ENCODE results near the gene TLK2.
"Not testable (repeated sequence)": the region's sequence is repeated elsewhere in the genome, so short reads cannot be mapped to it uniquely, and the experiment has no call there.

Gene TLK2

GRCh38 chr17:62558941-62559340 lies 80.3 kb downstream of the TLK2 start:
- H3K4me3 ChIP-seq (ENCODE audit: low read length), result not testable (repeated sequence)

- not testable (repeated sequence) for H3K4me3 ChIP-seq (ENCODE audit: low read length)
Observed at GRCh38 chr17:62560971-62561370, 82.3 kb downstream of the TLK2 start.

DNA sequence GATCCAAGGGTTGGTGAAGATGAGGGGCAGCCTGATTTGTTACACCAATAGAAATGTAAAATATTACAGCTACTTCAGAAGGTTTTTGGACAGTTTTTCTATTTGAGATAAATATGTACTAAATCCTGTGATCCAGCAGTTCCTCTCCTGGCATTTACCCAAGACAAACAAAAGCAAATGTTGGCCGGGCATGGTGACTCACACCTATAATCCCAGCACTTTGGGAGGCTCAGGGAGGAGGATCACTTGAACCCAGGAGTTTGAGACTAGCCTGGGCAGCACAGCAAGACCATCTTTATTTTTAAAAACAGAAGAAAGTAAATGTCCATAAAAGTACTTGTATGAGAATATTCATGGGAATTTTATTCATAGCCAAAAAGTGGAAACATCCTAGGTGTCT lies 84.0 kb downstream of the TLK2 start:
- no peak overlapping the region for H3K4me3 ChIP-seq (ENCODE audit: low read length)
- no peak for TF ChIP-seq ZNF274 (IDR thresholded peaks at IDR 0.05; ENCODE audit: low read depth, low read length)

DNA sequence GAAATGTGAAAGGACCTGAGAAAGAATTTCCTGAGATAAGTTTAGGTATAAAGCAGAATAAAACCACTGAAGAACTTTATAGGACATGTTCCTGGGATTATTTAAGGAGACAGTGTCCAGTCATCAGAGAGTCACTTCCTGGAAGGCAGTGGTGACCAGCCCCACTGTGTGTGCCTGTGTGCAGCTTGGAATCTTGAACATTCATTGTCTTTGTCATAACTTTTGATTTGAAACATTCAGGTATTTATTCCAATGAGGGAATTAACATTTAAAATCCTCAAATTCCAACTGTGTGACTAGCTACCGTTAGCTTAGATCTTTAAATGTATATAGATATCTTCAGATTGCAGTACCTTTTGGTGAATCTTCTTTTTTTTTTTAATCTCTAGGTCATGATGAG lies 87.2 kb downstream of the TLK2 start:
- H3K4me3 ChIP-seq (ENCODE audit: low read length), result no peak overlapping the region
- TF ChIP-seq ZNF274 (IDR thresholded peaks at IDR 0.05; ENCODE audit: low read depth, low read length), result no peak

DNA sequence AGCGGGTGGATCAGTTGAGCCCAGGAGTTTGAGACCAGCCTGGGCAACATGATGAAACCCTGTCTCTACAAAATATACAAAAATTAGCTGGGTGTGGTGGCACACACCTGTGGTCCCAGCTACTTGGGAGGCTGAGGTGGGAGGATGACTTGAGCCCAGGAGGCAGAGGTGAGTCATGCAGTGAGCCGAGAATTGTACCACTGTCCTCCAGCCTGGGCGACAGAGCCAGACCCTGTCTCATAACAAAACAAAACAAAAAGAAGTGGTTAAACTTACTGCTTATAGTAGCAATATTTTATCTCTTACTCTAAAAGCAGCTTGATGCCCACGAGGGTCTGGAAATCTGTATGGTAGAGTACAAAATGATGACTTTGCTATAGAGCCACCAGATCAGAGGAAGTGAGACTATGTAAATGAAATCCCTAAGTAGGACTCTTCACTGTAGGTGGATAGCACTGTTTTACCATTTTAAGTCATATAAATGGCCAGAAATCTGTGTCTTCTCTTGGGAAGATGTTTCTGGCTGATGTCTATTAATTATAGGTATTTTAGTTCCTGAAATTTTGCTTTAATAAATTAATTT lies 88.5 kb downstream of the TLK2 start:
- H3K4me3 ChIP-seq (ENCODE audit: low read length), result no peak overlapping the region
- TF ChIP-seq ZNF274 (IDR thresholded peaks at IDR 0.05; ENCODE audit: low read depth, low read length), result no peak

DNA sequence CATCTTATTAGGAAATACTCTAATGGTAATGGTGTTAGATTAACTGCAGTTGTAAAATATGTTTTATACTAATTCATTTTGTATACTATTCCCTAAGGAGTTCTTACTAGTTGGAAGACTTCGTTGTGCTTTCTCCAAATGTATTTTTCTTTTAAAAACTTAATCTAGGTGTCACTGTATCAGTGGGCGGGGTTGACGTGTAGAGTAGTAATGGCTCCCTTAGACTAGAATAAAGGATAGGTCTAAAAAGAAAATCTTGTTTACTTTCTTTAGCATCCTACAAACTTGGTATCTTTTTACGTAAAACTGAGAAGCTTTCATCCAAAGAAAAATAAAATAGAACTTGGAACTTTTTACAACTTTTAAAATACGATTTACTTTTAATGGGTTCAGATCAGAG lies 93.9 kb downstream of the TLK2 start:
- H3K4me3 ChIP-seq (ENCODE audit: low read length), result no peak overlapping the region
- TF ChIP-seq ZNF274 (IDR thresholded peaks at IDR 0.05; ENCODE audit: low read depth, low read length), result no peak

GRCh38 chr17:62572888-62573401 lies 94.3 kb downstream of the TLK2 start:
- TF ChIP-seq ZNF274 (IDR thresholded peaks at IDR 0.05; ENCODE audit: low read depth, low read length), result no peak
- H3K4me3 ChIP-seq (ENCODE audit: low read length), result no peak overlapping the region

GRCh38 chr17:62573480-62574117 lies 95.0 kb downstream of the TLK2 start:
- no peak overlapping the region for H3K4me3 ChIP-seq (ENCODE audit: low read length)

DNA sequence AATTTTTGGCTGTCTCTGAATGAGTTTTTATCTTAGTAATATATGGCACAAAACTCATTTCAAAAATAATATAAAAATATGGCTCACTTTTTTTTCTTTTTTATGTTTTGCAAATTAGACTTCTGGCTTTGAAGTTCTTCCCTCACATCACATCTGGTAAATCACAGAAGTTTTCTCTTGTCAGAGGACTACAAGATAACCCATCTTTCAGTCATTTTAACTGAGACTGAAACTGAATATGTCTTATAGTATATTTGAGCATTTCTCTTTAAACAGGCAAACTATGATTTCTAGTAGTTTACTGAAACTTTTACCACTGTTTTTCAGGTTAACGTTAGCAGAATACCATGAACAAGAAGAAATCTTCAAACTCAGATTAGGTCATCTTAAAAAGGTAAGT lies 97.8 kb downstream of the TLK2 start:
- H3K4me3 ChIP-seq (ENCODE audit: low read length), result no peak overlapping the region
- no peak for TF ChIP-seq ZNF274 (IDR thresholded peaks at IDR 0.05; ENCODE audit: low read depth, low read length)

More at GRCh38 chr17:62573480-62574117, 95.0 kb downstream of the TLK2 start:
- no peak for TF ChIP-seq ZNF274 (IDR thresholded peaks at IDR 0.05; ENCODE audit: low read depth, low read length)

DNA sequence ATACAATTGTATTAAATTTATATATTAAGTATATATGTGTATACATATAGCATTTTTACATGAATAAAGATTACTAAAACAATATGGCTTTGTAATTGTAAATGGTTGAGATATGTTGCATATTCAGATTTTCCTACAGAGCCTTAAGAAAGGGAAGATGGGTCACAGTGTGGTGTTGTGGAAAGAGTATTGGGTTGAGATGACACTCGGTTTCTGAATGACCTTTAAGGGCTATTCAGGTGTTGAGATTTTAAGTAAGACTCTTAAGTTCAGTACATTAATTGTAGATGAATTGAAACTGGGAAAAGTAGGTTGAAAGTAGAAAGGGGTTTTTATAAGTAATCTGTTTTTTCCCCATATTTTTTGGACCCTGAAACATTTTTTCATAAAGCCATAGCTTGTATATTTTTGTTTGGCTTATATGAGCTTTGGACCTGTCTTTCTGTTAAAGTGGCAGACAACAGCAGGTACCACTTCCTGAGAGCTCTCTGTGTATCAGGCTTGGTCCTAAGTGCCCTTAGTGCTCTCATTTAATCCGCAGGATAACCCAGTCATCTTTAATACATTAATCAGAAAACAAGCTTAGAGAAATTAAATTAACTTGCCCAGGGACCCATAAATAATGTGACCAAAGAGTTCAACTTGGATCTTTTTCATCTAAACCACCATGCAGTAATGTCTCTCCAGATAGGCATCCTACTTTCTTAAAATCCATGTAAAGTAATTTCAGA lies 100.3 kb downstream of the TLK2 start:
- TF ChIP-seq ZNF274 (IDR thresholded peaks at IDR 0.05; ENCODE audit: low read depth, low read length), result no peak
- no peak overlapping the region for H3K4me3 ChIP-seq (ENCODE audit: low read length)

- no peak overlapping the region for H3K4me3 ChIP-seq (ENCODE audit: low read length)
- TF ChIP-seq ZNF274 (IDR thresholded peaks at IDR 0.05; ENCODE audit: low read depth, low read length), result no peak
Observed at GRCh38 chr17:62580947-62581346, 102.3 kb downstream of the TLK2 start.

DNA sequence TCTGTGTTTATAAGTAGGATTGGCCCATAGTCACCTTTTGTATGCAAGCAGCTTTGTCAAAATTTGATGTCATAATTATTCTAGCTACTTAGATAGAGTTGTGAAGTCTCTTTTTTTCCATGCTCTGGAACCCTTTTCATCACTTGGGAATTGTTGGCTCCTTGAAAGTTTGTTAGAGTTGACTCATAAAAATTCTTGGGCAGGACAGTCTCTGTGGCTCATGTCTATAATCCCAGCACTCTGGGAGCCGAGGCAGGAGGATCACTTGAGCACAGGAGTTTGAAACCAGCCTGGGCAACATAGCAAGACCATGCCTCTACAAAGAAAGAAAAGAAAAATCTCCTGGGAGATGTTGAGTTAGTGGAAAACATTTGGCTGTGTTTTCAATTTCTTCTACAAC lies 103.1 kb downstream of the TLK2 start:
- H3K4me3 ChIP-seq (ENCODE audit: low read length), result no peak overlapping the region
- no peak for TF ChIP-seq ZNF274 (IDR thresholded peaks at IDR 0.05; ENCODE audit: low read depth, low read length)

- H3K4me3 ChIP-seq (ENCODE audit: low read length), result no peak overlapping the region
- no peak for TF ChIP-seq ZNF274 (IDR thresholded peaks at IDR 0.05; ENCODE audit: low read depth, low read length)
Observed at GRCh38 chr17:62587554-62587953, 108.9 kb downstream of the TLK2 start.

DNA sequence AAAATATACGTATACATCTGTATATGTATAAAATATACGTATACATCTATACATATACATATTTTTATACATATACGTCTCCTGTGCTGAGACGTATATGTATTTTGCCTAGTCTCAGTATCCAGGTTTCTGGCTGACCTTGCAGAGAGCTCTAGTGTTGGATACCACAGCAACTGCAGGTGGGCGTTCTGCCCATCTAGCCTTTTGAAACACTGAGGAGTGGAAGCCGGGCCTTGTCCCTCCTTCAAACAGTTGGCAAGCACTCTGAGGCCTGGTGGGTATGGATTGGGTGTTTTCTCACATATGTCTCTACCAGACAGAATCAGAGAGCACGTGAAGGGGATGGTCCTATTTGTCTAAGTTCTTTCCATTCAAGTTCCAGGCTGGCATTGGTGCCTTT lies 109.5 kb downstream of the TLK2 start:
- TF ChIP-seq ZNF274 (IDR thresholded peaks at IDR 0.05; ENCODE audit: low read depth, low read length), result no peak
- H3K4me3 ChIP-seq (ENCODE audit: low read length), result no peak overlapping the region

DNA sequence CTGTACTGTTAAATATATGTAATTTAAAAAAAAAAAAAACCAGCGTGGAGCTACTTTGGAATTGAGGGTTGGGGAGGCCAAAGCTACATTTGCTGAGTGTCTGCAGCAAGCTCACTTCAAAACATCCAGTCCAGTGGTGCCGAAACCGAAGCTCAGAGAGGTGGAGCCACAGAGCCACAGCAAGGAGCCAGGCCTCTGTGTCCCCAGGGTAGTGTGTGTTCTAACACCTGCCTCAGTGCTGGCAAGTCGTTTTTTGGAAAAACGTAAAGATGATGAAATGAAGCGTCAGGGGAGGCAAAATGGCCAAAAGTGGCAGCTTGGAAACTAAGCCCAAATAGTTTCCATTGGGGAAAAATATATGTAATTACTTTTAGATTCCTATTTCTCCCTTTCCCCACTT lies 112.7 kb downstream of the TLK2 start:
- H3K4me3 ChIP-seq (ENCODE audit: low read length), result no peak overlapping the region
- TF ChIP-seq ZNF274 (IDR thresholded peaks at IDR 0.05; ENCODE audit: low read depth, low read length), result no peak

DNA sequence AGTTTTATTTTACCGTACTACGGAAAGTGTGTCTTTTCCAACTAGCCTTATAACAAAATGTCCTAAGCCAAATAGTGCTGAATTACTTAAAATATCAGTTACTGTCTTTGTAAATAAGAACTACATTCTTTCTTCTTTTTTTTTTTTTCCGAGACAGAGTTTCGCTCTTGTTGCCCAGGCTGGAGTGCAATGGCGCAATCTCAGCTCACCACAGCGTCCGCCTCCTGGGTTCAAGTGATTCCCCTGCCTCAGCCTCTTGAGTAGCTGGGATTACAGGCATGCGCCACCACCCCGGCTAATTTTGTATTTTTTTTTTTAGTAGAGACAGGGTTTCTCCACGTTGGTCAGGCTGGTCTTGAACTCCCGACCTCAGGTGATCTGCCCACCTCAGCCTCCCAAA lies 113.2 kb downstream of the TLK2 start:
- not testable (repeated sequence) for H3K4me3 ChIP-seq (ENCODE audit: low read length)
